Right ventricle myocardium inferior (tissue), 1 donor: ENCODE results near the gene ZNF502. TPM values are rescaled to one million over a fixed set of nuclear protein-coding genes. Genes with fewer than 3 reads are reported as not detected.
A peak's percentile ranks its signal among the peaks of the same experiment; 100 is the strongest.
"Not testable (repeated sequence)": the region's sequence is repeated elsewhere in the genome, so short reads cannot be mapped to it uniquely, and the experiment has no call there.

Source experiments
- ATAC-seq: fragments of 200-7000 bp; cut with Tn5 transposase; one replicate; pipeline ENCODE4 v1.9.1; 2020; ENCODE audit warnings: mild to moderate bottlenecking, moderate library complexity
- DNase-seq: peaks from one replicate; pipeline ENCODE4 v3.0.0; 2021; ENCODE audit errors: missing footprints
- intact Hi-C: fragments of 100-400 bp; cut with DNase I; formaldehyde crosslinking; loops from one replicate; pipeline ENCODE4 v1.11.0; 2022
- long read RNA-seq: library from polyadenylated mRNA; unstranded; transcript quantifications from one replicate; pipeline ENCODE4 v2.0.0, GENCODE V29; 2021
- total RNA-seq: library from RNA; stranded (reverse); fragmentation: NEBNext Ultra II Directional; extraction: Animal tissue kit (Norgen Biotek cat#: 25700); gene quantifications from one replicate; pipeline ENCODE4 v1.2.1, GENCODE V29; 2021
- donor health status: DM: no; HTN: yes; CAD: no; lungs with severe emphysema.

Gene ZNF502
- 2.4 TPM for total RNA-seq
- long read RNA-seq, partial matches to known transcripts: 0 of 5 reads
- long read RNA-seq, other reads (novel, unspliced or antisense): 1 of 5 reads

DNA sequence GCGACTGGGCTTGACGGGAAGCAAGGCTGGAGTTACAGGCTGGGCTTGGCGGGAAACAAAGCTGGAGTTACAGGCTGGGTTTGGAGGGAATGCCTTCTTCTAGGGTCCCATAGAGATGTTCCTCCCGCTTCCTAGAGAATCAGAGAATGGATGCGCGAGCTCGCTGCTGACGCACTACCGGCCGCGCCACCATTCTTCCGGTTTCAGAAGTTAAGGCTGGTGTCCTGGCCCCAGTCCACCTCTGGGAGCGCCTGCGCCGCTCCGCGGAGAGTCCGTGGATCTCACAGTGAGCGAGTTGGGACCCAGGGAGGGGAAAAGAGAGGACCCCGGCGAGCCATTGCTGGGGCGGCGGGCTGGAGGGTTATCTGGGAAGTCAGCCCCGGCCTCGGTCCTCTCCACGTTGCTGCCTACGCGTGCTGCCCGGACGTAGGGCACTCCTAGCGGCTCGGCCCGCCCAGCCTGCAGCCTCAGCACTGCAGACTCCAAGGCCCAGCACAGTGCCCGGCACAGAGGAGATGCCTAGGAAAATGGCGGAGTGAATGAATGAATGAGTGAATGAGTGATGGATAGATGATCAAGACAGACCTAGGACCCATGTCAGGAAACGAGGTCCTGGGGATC lies at the start of gene ZNF502:
TSS of gene ZNF502 (plus strand) at position 206 of the 621 bp plus-strand sequence. CDS start 7,602 bp downstream, outside the sequence.
- peak; percentile 92 for DNase-seq
- peak; percentile 98 for ATAC-seq
- intact Hi-C loops: loop anchor here (2.0 to 5.0 kb wide), 2 partner anchors 16 to 150 kb away; partner anchors contain the start of genes TMEM42 and ZNF501

GRCh38 chr3:44665173-44665572 lies 47.3 kb upstream of the ZNF502 start:
- ATAC-seq: no peak
- intact Hi-C loops: no loop called here
- no peak for DNase-seq

DNA sequence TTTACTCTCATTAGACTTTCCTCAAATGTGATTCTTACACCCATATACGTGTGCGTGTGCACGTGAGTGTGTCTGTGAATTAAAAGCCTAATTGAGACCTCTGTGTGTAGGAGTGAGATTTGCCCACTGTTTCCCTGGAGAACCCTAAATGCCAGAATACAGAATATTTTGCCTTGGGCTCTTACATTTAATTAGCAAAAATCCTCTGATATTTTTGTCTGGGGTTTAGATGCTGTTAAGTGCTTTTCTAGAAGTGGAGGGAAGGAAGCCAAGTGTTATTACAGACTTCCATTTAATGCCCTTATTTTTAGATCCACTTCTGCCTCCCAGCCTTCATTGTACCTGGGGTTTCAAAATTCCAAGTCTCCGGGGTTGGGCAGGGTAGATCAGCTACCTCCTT lies 46.1 kb upstream of the ZNF502 start:
- ATAC-seq (no peak), DNase-seq (no peak)
- intact Hi-C loops: no loop called here

DNA sequence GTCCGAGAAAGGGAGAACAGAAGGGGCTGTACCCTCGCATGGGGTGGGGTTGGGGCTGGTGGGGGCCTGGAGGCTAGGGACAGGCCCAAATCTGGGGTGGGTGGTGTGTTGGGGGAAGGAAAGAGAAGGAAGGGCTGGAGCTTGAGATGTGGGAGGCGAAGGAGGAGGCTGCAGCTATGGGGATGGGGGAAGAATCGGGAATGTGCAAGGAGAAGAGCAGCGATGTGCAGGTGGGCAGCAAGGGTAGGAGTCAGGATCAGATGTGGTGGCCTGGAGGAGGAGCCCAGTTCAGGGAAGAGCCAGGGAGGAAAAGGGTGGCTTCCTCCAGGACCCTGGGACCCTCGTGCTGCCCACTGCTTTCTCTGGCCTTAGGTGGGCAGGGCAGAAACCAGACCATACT lies 42.7 kb upstream of the ZNF502 start:
- intact Hi-C loops: no loop called here
- ATAC-seq (no peak), DNase-seq (no peak)

- DNase-seq, ATAC-seq, intact Hi-C loops: not testable (repeated sequence)
Measured at GRCh38 chr3:44673466-44673865, 39.0 kb upstream of the ZNF502 start.

GRCh38 chr3:44674211-44674610 lies 38.2 kb upstream of the ZNF502 start:
- no peak for DNase-seq
- no peak for ATAC-seq
- intact Hi-C loops: no loop called here

- intact Hi-C loops: no loop called here
- ATAC-seq (no peak), DNase-seq (peak; percentile 69)
Measured at GRCh38 chr3:44678480-44679116, 33.9 kb upstream of the ZNF502 start.

DNA sequence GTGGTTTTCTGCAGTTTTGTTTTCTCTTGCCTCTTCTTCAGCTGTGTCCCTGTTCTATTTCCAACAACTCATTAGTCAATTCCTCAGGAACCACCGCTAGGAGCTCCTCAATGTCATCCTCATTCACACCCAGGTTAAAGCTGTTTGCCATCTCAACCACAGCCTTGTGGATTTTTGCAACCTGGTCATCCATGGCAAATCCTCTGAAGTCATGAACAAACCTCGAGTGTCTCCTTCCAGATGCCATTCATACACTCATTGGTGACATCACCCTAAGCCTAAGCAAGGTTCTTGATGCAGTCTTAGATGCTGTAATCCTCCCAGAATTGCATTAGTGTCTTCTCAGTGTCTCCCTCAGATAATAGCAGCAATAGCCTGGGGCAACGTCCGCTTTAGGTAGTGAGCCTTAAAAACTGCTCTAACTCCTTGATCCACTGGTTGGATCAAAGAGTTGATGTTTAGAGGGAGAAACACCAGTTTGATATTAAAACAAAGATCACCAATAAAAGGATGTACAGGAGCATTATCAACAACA lies 31.5 kb upstream of the ZNF502 start:
- DNase-seq (no peak), ATAC-seq (no peak)
- intact Hi-C loops: no loop called here

DNA sequence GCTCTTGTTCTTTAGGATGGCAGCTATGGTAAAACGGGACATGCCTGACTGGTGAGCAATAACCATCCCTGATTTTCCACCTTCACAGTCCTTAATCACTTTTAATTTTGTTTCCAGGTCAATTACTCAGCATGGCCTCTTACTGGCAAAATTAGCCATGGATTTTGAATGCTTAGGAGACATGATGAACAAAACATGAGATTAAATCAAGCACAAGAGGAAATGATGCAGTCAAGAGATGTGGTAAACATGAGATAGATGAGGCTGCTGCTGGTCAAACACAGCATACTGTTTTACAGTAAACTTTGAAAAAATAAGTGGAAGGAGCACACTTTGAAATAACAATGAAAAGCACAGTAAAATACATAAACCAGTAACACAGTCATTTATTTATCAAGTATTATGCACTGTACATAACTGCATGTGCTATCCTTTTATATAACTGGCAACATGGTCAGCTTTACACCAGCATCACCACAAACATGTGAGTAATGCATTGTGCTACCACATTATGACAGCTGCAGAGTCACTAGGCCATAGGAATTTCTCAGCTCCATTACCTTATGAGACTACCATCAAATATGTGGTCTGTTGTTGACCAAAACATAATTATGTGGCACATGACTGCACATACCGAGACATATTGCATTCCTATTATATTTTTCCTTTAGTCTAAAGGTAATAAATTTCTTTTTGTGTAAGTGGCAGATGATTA lies 30.1 kb upstream of the ZNF502 start:
- DNase-seq (no peak), ATAC-seq (no peak)
- intact Hi-C loops: no loop called here

DNA sequence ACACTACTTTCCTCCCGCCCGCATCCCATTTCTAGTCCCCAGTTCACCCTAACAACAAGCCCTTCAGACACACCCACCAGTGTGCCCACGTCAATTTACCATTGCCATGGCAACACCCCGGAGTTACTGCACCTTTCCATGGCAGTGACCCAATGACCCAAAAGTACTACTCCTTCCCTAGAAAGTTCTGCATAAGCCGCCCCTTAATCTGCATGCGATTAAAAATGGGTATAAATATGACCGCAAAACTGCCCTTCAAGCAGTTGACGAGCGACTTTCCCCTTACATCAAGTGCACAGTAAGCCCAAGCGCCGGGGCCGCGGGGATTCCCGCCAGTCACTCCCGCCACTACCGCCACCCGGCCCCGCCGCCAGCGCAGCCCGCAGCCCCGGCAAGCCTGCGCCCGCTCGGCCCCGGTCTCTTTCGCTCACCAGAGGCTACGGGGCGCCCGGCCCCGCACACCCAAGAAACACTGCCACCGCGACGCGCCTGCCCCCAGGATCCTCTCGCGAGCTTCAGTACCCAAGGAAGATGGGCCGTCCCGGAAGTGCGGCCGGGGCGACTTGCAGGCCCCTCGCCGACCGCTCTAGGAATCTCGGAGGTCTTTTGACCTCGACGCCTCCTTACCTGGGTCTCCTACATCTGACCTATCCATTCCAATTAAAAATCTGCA lies 27.2 kb upstream of the ZNF502 start:
- DNase-seq (peak; percentile 89), ATAC-seq (peak; percentile 92)
- intact Hi-C loops: no loop called here

- DNase-seq: no peak
- intact Hi-C loops: no loop called here
- ATAC-seq: no peak
Measured at GRCh38 chr3:44687898-44688297, 24.6 kb upstream of the ZNF502 start.

DNA sequence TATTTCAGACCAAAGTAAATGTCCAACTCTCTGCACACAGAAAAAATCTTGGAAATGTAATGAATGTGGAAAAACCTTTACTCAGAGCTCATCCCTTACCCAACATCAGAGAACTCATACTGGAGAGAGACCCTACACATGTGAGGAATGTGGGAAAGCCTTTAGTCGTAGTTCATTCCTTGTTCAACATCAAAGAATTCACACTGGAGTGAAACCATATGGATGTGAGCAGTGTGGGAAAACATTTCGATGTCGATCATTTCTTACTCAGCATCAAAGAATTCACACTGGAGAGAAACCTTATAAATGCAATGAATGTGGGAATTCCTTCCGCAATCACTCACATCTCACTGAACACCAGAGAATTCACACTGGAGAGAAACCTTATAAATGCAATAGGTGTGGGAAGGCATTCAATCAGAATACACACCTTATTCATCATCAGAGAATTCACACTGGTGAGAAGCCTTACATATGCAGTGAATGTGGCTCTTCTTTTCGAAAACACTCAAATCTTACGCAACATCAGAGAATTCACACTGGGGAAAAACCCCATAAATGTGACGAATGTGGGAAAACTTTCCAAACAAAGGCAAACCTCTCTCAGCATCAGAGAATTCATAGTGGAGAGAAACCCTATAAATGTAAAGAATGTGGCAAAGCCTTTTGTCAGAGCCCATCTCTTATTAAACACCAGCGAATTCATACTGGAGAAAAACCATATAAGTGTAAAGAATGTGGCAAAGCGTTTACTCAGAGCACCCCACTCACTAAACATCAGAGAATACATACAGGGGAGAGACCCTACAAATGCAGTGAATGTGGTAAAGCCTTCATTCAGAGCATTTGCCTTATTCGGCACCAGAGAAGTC lies 9.0 kb downstream of the ZNF502 start:
- intact Hi-C loops: no loop called here
- ATAC-seq (no peak), DNase-seq (no peak)

GRCh38 chr3:44722103-44722401 lies 9.6 kb downstream of the ZNF502 start:
- ATAC-seq (no peak), DNase-seq (no peak)
- intact Hi-C loops: no loop called here

- DNase-seq: peak; percentile 98
- intact Hi-C loops: loop anchor here (2.0 kb wide), 1 partner anchor 17 kb away; the partner anchor contains the start of gene ZNF502
- peak; percentile 99 for ATAC-seq
Measured at GRCh38 chr3:44729384-44729910, 17.0 kb downstream of the ZNF502 start, which contains the start of gene ZNF501. TSS of gene ZNF501 (plus strand) at chr3:44729635. CDS start at chr3:44734422, 4,787 bp downstream.

GRCh38 chr3:44734646-44735168 lies 22.2 kb downstream of the ZNF502 start:
- ATAC-seq: no peak
- DNase-seq: no peak
- intact Hi-C loops: no loop called here

GRCh38 chr3:44761101-44761423 lies 48.6 kb downstream of the ZNF502 start:
- DNase-seq (no peak), ATAC-seq (no peak)
- intact Hi-C loops: loop anchor here (2.0 kb wide), 1 partner anchor 100 kb away; the partner anchor contains the start of gene TMEM42

DNA sequence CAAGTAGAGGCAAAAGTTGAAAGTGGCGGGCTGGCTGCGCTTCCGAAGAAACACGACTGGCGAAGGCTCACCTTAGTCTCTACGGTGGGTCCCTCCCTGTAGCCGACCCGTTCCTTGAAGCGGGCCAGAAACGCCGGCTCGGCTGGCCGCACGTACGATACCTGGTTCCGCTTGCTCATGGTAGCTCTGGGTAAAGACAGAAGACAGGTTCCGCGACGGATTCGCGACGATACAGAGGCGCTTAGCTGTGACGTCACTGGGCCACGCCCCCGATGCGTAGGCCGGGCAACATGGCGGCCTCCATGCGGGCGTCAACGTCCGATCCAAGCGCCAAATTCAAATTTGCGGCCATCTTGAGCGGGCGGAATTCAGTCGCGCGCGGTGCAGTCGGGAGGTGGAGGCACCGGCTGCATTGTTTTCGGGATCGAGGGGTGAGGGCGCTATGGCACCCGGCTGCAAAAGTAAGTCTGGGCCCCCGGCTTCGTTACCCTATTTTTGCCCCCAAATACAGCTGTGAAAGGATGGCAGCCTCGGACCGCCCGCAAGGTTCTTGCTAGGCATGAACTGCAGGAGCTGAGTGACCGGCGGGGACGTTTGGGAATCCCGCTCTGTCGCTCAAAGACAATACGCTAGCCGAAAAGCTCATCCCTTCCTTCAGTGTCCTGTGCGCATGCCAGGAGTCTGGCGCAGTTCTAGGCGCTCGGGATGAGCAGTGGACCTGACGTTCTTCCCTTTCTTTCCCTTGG lies 49.1 kb downstream of the ZNF502 start, which contains the start of the genes KIAA1143 and KIF15:
TSS of gene KIAA1143 (minus strand) at position 196 of the 746 bp plus-strand sequence. CDS start at position 179, 17 bp downstream.
TSS of gene KIF15 (plus strand) at position 371 of the 746 bp plus-strand sequence. CDS start at position 443, 72 bp downstream.
- ATAC-seq: peak; percentile 99
- peak; percentile 98 for DNase-seq
- intact Hi-C loops: loop anchor here (2.0 kb wide), 1 partner anchor 99 kb away; the partner anchor contains the start of gene TMEM42
